ENCODE data around the gene CCDC40. TPM values are rescaled to one million over a fixed set of nuclear protein-coding genes. Genes with fewer than 3 reads are reported as not detected.

The CCDC40 gene
- total RNA-seq, 1 experiment from 2014 or later: 7.5 TPM

DNA sequence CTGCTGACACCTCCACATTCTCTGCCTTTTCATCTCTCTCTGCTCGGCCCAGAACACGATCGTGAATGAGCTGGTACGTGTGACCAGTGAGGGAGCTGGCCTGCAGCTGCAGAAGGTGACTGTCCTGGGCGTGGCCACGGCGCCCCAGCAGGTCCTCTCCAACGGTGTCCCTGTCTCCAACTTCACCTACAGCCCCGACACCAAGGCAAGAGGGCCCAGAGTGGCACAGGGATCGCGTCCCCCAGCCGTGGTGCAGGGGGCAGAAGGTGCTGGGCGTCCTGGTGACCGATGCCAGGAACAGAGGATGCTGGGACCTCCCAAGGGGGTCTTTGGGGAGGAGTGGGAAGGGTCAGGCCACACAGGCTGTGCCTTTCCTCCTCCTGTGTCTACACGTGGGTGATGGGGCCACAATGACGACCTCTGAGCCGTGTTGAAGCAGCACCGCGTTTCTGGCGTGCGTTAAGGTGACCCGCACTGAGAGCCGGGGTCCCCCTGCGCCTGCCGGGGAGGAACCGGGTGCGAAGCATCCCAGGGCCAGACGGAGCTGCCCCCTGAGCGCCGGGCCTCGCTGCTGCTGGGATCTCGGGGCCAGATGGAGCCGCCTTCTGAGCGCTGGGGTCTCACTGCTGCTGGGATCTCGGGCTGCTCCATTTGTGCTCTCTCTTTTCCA lies 82.3 kb downstream of the CCDC40 start:
- Histone ChIP-seq H3K36me3 (ENCODE audit: low read depth, low read length) (no peaks in the 10 kb centered on the region), H3K4me1 (ENCODE audit: insufficient read depth, low read length) (peaks cover 2% of the 10 kb centered on the region; the same call in 1 of the 2 replicates), H3K27me3 (ENCODE audit: low read length) (no peaks in the 10 kb centered on the region), H3K9me2 (replicated peaks; ENCODE audit: low read length) (no peaks in the 10 kb centered on the region), H3K4me2 (ENCODE audit: low read length) (no peak overlapping the region), H3K9me3 (ENCODE audit: low read length) (no peaks in the 10 kb centered on the region), H3K9ac (ENCODE audit: low read length) (no peak overlapping the region), H3F3A (ENCODE audit: low read length, unreplicated experiment) (no peaks in the 10 kb centered on the region), H2AFZ (ENCODE audit: low read length) (no peak overlapping the region), H3K4me3 (ENCODE audit: low read length) (no peak overlapping the region), H3K27ac (ENCODE audit: low read length) (no peak overlapping the region), H4K20me1 (ENCODE audit: low read length) (no peaks in the 10 kb centered on the region), H3K79me2 (ENCODE audit: low read length) (no peaks in the 10 kb centered on the region)
- CTCF ChIA-PET: no interaction called here
- intact Hi-C loops (cut with micrococcal nuclease): no loop called here
- POLR2A ChIA-PET (ENCODE audit: unreplicated experiment): no interaction called here
- DNase-seq (no peak), ATAC-seq (no peak)
- no peak for TF ChIP-seq EZH2 (IDR thresholded peaks at IDR 0.05; ENCODE audit: low read length, unreplicated experiment)
- no peak for TF ChIP-seq EZH2phosphoT487 (IDR thresholded peaks at IDR 0.05; ENCODE audit: borderline replicate concordance, low read length)
- TF ChIP-seq CTCF (conservative IDR thresholded peaks at IDR 0.05; ENCODE audit: low read depth, low read length): no peak
- BruUV-seq (replicated peaks): no TSS peak

GRCh38 chr17:80119271-80119791 lies 82.9 kb downstream of the CCDC40 start:
- ChIA-PET POLR2A (ENCODE audit: unreplicated experiment) (no interaction called here), CTCF (no interaction called here)
- Histone ChIP-seq H3F3A (ENCODE audit: low read length, unreplicated experiment) (no peaks in the 10 kb centered on the region), H3K27me3 (ENCODE audit: low read length) (no peaks in the 10 kb centered on the region), H2AFZ (ENCODE audit: low read length) (no peak overlapping the region), H3K27ac (ENCODE audit: low read length) (no peak overlapping the region), H3K9me3 (ENCODE audit: low read length) (no peaks in the 10 kb centered on the region), H3K9me2 (replicated peaks; ENCODE audit: low read length) (no peaks in the 10 kb centered on the region), H3K9ac (ENCODE audit: low read length) (no peak overlapping the region), H3K36me3 (ENCODE audit: low read depth, low read length) (no peaks in the 10 kb centered on the region), H3K4me1 (ENCODE audit: insufficient read depth, low read length) (peaks cover 6% of the 10 kb centered on the region; the same call in 1 of the 2 replicates), H3K4me2 (ENCODE audit: low read length) (no peak overlapping the region), H3K4me3 (ENCODE audit: low read length) (no peak overlapping the region), H3K79me2 (ENCODE audit: low read length) (no peaks in the 10 kb centered on the region), H4K20me1 (ENCODE audit: low read length) (no peaks in the 10 kb centered on the region)
- DNase-seq (no peak), ATAC-seq (no peak)
- intact Hi-C loops (cut with micrococcal nuclease): no loop called here
- TF ChIP-seq CTCF (conservative IDR thresholded peaks at IDR 0.05; ENCODE audit: low read depth, low read length): no peak
- TF ChIP-seq EZH2phosphoT487 (IDR thresholded peaks at IDR 0.05; ENCODE audit: borderline replicate concordance, low read length): no peak
- TF ChIP-seq EZH2 (IDR thresholded peaks at IDR 0.05; ENCODE audit: low read length, unreplicated experiment): no peak
- BruUV-seq (replicated peaks): TSS peak; percentile 70

DNA sequence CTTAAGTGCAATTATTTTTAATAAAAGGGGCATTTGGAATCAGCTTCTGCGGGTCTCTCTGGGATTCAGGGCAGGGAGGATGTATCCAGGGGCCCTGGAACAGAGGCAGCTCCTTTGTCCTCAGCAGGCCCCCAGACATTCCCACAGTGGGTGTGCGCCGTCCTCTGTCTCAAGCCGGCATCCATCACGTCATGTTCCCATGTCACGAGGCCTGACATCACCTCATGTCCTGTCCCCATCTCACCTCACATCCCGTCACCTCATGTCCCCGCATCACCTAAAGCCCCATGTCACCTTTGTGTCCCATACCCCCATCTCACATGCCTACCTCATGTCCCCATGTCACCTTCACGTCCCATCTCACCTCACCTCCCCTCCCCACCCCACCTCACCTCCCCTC lies 83.4 kb downstream of the CCDC40 start:
- Histone ChIP-seq H2AFZ (ENCODE audit: low read length) (no peak overlapping the region), H3K9ac (ENCODE audit: low read length) (no peak overlapping the region), H3K36me3 (ENCODE audit: low read depth, low read length) (no peaks in the 10 kb centered on the region), H3K4me1 (ENCODE audit: insufficient read depth, low read length) (peaks cover 6% of the 10 kb centered on the region; the same call in 1 of the 2 replicates), H3K27me3 (ENCODE audit: low read length) (no peaks in the 10 kb centered on the region), H3K4me2 (ENCODE audit: low read length) (no peak overlapping the region), H3K27ac (ENCODE audit: low read length) (no peak overlapping the region), H3K9me3 (ENCODE audit: low read length) (no peaks in the 10 kb centered on the region), H3K9me2 (replicated peaks; ENCODE audit: low read length) (no peaks in the 10 kb centered on the region), H4K20me1 (ENCODE audit: low read length) (no peaks in the 10 kb centered on the region), H3K79me2 (ENCODE audit: low read length) (no peaks in the 10 kb centered on the region), H3F3A (ENCODE audit: low read length, unreplicated experiment) (no peaks in the 10 kb centered on the region), H3K4me3 (ENCODE audit: low read length) (no peak overlapping the region)
- DNase-seq (no peak), ATAC-seq (no peak)
- TF ChIP-seq EZH2 (IDR thresholded peaks at IDR 0.05; ENCODE audit: low read length, unreplicated experiment) (no peak), CTCF (conservative IDR thresholded peaks at IDR 0.05; ENCODE audit: low read depth, low read length) (no peak), EZH2phosphoT487 (IDR thresholded peaks at IDR 0.05; ENCODE audit: borderline replicate concordance, low read length) (no peak)
- BruUV-seq (replicated peaks): no TSS peak
- ChIA-PET CTCF (no interaction called here), POLR2A (ENCODE audit: unreplicated experiment) (no interaction called here)
- intact Hi-C loops (cut with micrococcal nuclease): no loop called here
